OCI-LY7 (cell line): ENCODE measurements around the gene TMEM132E. TPM values are rescaled to one million over a fixed set of nuclear protein-coding genes. Genes with fewer than 3 reads are reported as not detected.

Experiments
- BruUV-seq: library from RNA; stranded (reverse); fragments of 400-500 nt; replicated peaks from 2 replicates; lab custom pipeline; 2021; lab: Mats Ljungman, UMichigan
- CTCF ChIA-PET: fragments of 300-600 bp; sonication (Branson Sonifier 250); formaldehyde crosslinking; loops from one replicate; lab custom pipeline; 2022; ENCODE audit warnings: antibody characterized with exemption; ENCODE audit not compliant: unreplicated experiment; lab: Charles Lee
- POLR2A ChIA-PET: fragments of 300-600 bp; sonication (Branson Sonifier 250); formaldehyde crosslinking; loops from one replicate; lab custom pipeline; 2022; ENCODE audit warnings: antibody characterized with exemption; lab: Charles Lee
- DNase-seq: peaks from one replicate; pipeline ENCODE4 v3.0.0-alpha.2; 2015; ENCODE audit warnings: low spot score
- H2AFZ ChIP-seq: fragments of 200-600 bp; sonication (generic), shearing (Covaris generic); 2 replicates; pipeline ENCODE4 v1.6.1; 2014; ENCODE audit warnings: mild to moderate bottlenecking, antibody characterized with exemption, low read length, moderate library complexity
- H3K27ac ChIP-seq: fragments of 200-600 bp; sonication (generic); 2 replicates; pipeline ENCODE4 v1.5.1; 2014; ENCODE audit warnings: mixed run types, low read depth, mild to moderate bottlenecking, moderate library complexity, low read length, inconsistent platforms; ENCODE audit not compliant: poor library complexity, severe bottlenecking
- H3K36me3 ChIP-seq: fragments of 200-600 bp; sonication (generic); 2 replicates; pipeline ENCODE4 v1.6.1; 2014; ENCODE audit warnings: mild to moderate bottlenecking, antibody characterized with exemption, low read length, moderate library complexity, mixed read lengths; ENCODE audit not compliant: insufficient read depth
- H3K4me1 ChIP-seq: fragments of 200-600 bp; sonication (generic); 2 replicates; pipeline ENCODE4 v1.5.1; 2014; ENCODE audit warnings: mild to moderate bottlenecking, low read length; ENCODE audit not compliant: insufficient read depth, poor library complexity, severe bottlenecking
- H3K4me2 ChIP-seq: fragments of 200-600 bp; sonication (generic); 2 replicates; pipeline ENCODE4 v1.6.1; 2014; ENCODE audit warnings: mild to moderate bottlenecking, low read length
- H3K4me3 ChIP-seq: fragments of 200-600 bp; sonication (generic); 2 replicates; pipeline ENCODE4 v1.5.1; 2014; ENCODE audit warnings: mild to moderate bottlenecking, low read depth, low read length; ENCODE audit not compliant: poor library complexity, severe bottlenecking
- H3K79me2 ChIP-seq: fragments of 200-600 bp; sonication (generic); 2 replicates; pipeline ENCODE4 v1.6.1; 2016; ENCODE audit warnings: low read depth, mild to moderate bottlenecking, low read length, moderate library complexity, mixed read lengths; ENCODE audit not compliant: insufficient read depth
- H3K9me2 ChIP-seq: fragments of 200-600 bp; sonication (generic); 2 replicates; pipeline ENCODE4 v1.6.1; 2016; ENCODE audit warnings: mild to moderate bottlenecking, low read length, mixed read lengths; ENCODE audit not compliant: insufficient read depth
- H3K9me3 ChIP-seq: fragments of 200-600 bp; sonication (generic); 2 replicates; pipeline ENCODE4 v1.6.1; 2014; ENCODE audit warnings: mild to moderate bottlenecking, mixed run types, low read length, mixed read lengths
- H4K20me1 ChIP-seq: fragments of 200-600 bp; sonication (generic); 2 replicates; pipeline ENCODE4 v1.6.1; 2014; ENCODE audit warnings: mild to moderate bottlenecking, antibody characterized with exemption, low read length, moderate library complexity, mixed read lengths; ENCODE audit not compliant: insufficient read depth
- CTCF ChIP-seq: fragments of 200-600 bp; sonication (generic); conservative IDR thresholded peaks from 2 replicates; pipeline ENCODE4 v1.5.1; 2014; ENCODE audit warnings: mild to moderate bottlenecking, antibody characterized with exemption, low read length, moderate library complexity, mixed read lengths
- EZH2phosphoT487 ChIP-seq: fragments of 200-600 bp; sonication (generic); IDR thresholded peaks from 2 replicates; pipeline ENCODE4 v1.6.1; 2018; ENCODE audit warnings: low read depth, borderline replicate concordance, mild to moderate bottlenecking, mixed run types, antibody characterized with exemption, low read length, moderate library complexity, mixed read lengths
- intact Hi-C: fragments of 100-400 bp; cut with micrococcal nuclease; formaldehyde crosslinking; loops from one replicate; pipeline ENCODE4 v1.10.0; 2022; ENCODE audit not compliant: unreplicated experiment
- total RNA-seq, 2 experiments: library from RNA; depleted of rRNA in 1 of 2; stranded (reverse); fragments of >200 nt in 1 of 2; shearing (Covaris generic) in 1 of 2; gene quantifications; 2 replicates each; pipeline ENCODE4 v1.2.3, GENCODE V29; 2014 to 2022

Gene TMEM132E
- total RNA-seq, 2 experiments from 2014 or later, result not detected

DNA sequence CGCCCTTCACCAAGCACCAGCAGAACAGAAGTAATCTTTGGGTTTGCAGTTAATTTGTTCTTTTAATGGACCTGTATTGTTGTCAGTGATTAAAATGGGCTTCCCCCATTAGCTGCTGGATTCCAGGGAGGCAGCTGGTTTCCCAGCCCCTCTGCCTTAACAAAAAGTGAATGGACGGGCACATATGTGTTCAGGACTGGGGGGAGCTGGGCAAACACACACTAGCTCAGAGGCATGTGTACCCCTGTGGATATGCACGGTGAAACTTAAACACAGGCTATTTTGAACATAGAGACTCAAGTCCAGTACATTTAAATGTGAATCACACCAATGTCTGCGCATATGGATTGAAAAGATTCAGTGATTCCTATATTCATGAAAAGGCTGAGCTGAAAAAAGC lies 25.5 kb upstream of the TMEM132E start:
- H3K4me1 ChIP-seq, result no peaks in the 10 kb centered on the region
- CTCF ChIA-PET, result interaction anchor here (0.6 kb wide), 1 partner anchor 983 kb away, joined by 3 read pairs; no protein-coding TSS in a partner anchor
- no peak overlapping the region for H2AFZ ChIP-seq
- no peaks in the 10 kb centered on the region for H3K9me2 ChIP-seq
- H3K79me2 ChIP-seq, result no peaks in the 10 kb centered on the region
- no peak overlapping the region for H3K4me3 ChIP-seq
- intact Hi-C loops, result no loop called here
- H3K27ac ChIP-seq, result no peak overlapping the region
- POLR2A ChIA-PET, result no interaction called here
- no peaks in the 10 kb centered on the region for H3K9me3 ChIP-seq
- no TSS peak for BruUV-seq
- H4K20me1 ChIP-seq, result no peaks in the 10 kb centered on the region
- H3K36me3 ChIP-seq, result no peaks in the 10 kb centered on the region
- no peak for TF ChIP-seq EZH2phosphoT487
- TF ChIP-seq CTCF, result no peak
- no peak for DNase-seq
- no peak overlapping the region for H3K4me2 ChIP-seq

- H3K36me3 ChIP-seq, result no peaks in the 10 kb centered on the region
- BruUV-seq, result no TSS peak
- no peaks in the 10 kb centered on the region for H3K9me2 ChIP-seq
- no peaks in the 10 kb centered on the region for H4K20me1 ChIP-seq
- no peak for DNase-seq
- H3K27ac ChIP-seq, result no peak overlapping the region
- no peak overlapping the region for H3K4me3 ChIP-seq
- no peaks in the 10 kb centered on the region for H3K79me2 ChIP-seq
- no peaks in the 10 kb centered on the region for H3K9me3 ChIP-seq
- TF ChIP-seq CTCF (no peak), EZH2phosphoT487 (no peak)
- intact Hi-C loops, result no loop called here
- CTCF ChIA-PET, result no interaction called here
- POLR2A ChIA-PET, result no interaction called here
- H2AFZ ChIP-seq, result no peak overlapping the region
- no peaks in the 10 kb centered on the region for H3K4me1 ChIP-seq
- H3K4me2 ChIP-seq, result no peak overlapping the region
Observed at GRCh38 chr17:34556384-34556783, 23.0 kb upstream of the TMEM132E start.

- CTCF ChIA-PET, result no interaction called here
- H2AFZ ChIP-seq, result no peak overlapping the region
- no peaks in the 10 kb centered on the region for H3K79me2 ChIP-seq
- no peak for DNase-seq
- no peaks in the 10 kb centered on the region for H4K20me1 ChIP-seq
- H3K4me3 ChIP-seq, result no peak overlapping the region
- TF ChIP-seq CTCF (no peak), EZH2phosphoT487 (no peak)
- H3K9me3 ChIP-seq, result no peaks in the 10 kb centered on the region
- BruUV-seq, result no TSS peak
- no peak overlapping the region for H3K4me2 ChIP-seq
- intact Hi-C loops, result no loop called here
- H3K9me2 ChIP-seq, result no peaks in the 10 kb centered on the region
- no peaks in the 10 kb centered on the region for H3K36me3 ChIP-seq
- H3K27ac ChIP-seq, result no peak overlapping the region
- H3K4me1 ChIP-seq, result no peaks in the 10 kb centered on the region
- POLR2A ChIA-PET, result no interaction called here
Observed at GRCh38 chr17:34556931-34557330, 22.5 kb upstream of the TMEM132E start.
